ENCODE measurements around the gene TEP1.

DNA sequence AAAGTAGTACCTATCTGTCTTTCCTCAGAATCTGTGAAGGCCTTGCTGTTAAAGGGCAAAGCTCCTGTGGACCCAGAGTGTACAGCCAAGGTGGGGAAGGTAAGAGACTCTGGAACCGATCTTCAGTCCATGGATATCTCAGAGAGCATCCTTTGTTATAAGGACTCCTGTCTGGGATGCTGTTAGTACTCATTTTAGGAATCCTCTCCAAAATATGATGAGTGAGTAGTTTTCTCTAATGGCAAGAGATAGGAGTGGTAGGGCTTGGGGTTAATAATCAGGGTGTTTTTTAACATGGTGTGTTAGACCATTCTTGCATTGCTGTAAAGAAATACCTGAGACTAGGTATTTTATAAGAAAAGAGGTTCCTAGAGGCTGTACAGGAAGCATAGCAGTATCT lies 67.9 kb downstream of the TEP1 start:
- no peak for TF ChIP-seq CTCF (conservative IDR thresholded peaks at IDR 0.05; ENCODE audit: low read depth in 2 of 2)
- TF ChIP-seq POLR2AphosphoS5 (IDR thresholded peaks at IDR 0.05; ENCODE audit: low read depth): no peak
